ENCODE data around the gene GLI2.

Gene GLI2

DNA sequence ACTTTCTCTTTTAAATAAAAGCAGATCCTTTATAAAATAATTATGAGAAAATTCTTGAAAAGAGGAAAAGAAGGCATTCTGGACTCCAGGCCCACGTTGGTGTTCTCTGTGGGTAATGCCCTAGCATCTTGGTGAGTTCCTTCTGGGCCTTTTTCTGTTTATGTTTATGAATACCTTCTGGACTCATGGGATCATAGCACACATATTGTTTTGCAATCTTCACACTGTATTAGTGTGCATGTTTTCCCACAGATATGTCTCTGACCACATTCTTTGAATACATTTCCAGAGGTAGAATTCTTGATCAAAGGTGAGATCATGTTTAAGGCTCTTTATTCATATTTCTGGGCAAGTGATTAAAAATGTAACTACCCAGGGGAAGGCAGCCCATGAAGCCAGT is 15.9 kb downstream of the GLI2 start:
- Mint-ChIP-seq H3K27ac (no peak overlapping the region), H3K9me3 (no peaks in the 10 kb centered on the region), H3K4me3 (no peak overlapping the region), H3K36me3 (no peaks in the 10 kb centered on the region), H3K4me1 (no peaks in the 10 kb centered on the region)
- no peak for DNase-seq (ENCODE audit: low spot score in 2 of 2)
- ATAC-seq: no peak

DNA sequence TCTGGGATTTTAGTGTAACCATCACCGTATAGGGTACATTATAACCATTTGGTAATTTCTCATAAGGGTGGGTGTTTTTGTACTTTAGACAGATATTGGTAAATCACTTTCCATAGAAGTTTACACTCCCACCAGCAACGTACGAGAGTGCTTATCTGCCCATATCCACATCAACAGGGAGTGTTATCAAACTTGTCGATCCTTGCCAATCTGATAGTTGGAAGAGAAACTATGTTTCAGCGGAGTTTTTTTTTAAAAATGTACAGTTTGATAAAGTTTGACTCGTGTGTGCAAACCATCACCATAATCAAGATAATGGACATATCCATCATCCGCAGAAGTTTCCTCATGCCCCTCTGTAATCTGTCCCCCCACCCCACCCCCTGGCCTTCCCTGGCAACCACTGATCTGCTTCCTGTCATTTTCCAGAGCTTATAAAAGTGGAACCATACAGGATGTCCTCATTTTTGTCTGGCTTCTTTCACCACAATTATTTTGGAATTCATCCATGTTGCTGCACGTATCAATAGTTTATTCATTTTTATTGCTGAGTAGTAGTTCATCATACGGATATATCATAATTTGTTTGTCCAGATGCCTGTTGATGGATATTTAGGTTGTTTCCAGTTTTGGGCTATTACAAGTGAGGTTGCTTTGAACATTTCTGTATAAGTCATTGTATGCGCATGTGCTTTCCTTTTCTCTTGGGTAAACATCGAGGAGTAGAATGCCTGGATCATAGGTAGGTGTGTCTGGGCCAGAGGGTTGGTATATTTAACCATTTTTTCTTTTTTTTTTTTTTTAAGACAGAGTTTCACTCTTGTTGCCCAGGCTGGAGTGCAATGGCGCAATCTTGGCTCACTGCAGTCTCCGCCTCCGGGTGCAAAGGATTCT is 18.6 kb downstream of the GLI2 start:
- no peaks in the 10 kb centered on the region for H3K9me3 Mint-ChIP-seq
- ATAC-seq: no peak

DNA sequence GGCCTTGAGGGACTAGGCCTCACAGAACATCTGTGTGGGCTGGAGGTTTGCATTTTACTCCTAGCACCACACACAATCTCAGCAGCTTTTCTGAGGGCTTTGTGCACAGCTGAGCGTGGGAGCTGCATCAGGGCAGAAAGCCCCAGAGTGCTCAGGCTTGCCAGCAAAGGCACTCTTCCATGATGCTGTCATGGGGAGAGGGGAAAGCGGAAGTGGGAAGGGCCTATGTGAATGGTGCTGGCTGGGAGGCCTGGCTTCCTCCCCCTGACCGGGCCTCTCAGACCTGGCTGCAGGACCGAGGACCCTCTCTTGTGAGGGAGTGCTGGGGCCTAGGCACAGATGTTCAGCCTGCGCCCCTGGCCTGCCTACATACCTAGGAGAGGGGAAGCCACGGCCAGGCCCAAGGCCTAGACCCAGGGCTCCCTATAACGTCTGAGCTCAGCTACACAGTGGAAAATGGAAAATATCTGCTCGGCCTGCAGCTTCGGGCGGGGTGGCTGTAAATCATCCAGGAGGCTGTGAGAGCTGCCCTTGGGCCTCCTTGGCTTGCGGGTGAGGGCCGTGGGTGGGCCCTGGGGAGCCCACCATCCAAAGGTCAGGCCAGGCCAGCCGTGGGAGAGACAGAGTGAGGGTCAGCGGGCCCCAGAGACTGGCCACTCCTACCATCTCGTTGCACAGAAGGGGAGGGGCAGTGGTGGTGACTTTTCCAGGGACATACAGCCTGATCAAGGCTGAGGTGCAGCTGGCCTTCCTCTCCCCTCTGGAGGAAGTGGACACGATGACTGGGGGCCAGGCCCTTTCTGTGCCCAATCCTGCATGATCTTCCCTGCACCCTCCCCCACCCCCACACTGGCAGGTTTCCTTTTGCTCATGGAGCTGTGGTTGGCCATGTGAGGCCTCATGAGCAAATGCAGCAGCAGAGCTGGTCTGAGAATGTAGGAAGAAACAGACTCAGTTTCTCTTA is 22.8 kb downstream of the GLI2 start:
- Mint-ChIP-seq H3K9me3 (no peaks in the 10 kb centered on the region), H3K4me1 (no peaks in the 10 kb centered on the region), H3K4me3 (no peak overlapping the region), H3K36me3 (no peaks in the 10 kb centered on the region), H3K27ac (no peak overlapping the region)
- no peak for DNase-seq (ENCODE audit: low spot score in 2 of 2)
- peak; percentile 11 for ATAC-seq

More for the DNA sequence above, 18.6 kb downstream of the GLI2 start:
- no peaks in the 10 kb centered on the region for H3K36me3 Mint-ChIP-seq
- no peak overlapping the region for H3K27ac Mint-ChIP-seq
- no peaks in the 10 kb centered on the region for H3K4me1 Mint-ChIP-seq
- DNase-seq (ENCODE audit: low spot score in 2 of 2): no peak
- H3K4me3 Mint-ChIP-seq: no peak overlapping the region

DNA sequence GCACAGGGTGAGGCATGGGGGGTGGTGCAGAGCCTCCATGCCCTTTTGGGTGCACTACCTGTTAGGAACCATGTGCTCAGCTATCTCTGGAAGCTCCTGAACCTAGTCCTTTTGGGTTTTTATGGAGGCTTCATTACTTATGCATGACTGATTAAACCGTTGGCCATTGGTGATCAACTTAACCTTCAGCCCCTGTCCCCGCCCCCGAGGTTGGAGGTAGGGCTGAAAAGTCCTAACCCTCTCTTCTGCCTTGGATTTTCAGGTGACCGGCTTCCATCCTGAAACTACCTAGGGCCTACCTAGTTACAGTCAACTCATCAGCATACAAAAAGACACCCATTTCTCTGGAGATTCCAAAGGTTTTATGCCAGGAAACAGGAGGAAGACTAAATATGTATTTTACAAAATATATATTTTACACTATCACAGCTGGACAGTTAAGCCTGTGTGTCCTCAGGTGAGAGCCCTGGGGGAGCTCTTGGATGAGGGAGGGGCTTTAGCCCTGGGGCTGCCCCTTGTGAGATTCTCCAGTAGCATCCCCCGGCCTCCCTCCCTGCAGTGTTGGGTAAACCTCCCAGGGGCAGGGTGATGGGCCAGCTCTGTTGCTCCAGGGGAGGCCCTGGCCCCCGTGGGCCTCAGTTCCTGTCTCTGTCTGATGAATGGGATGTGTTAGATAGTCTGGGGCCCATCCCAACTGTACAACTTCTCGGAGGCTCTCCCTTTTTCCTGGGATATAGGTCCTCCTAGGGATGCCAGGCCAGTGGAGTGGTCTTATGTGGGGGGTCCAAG is 24.1 kb downstream of the GLI2 start:
- DNase-seq (ENCODE audit: low spot score in 2 of 2): no peak
- Mint-ChIP-seq H3K27ac (no peak overlapping the region), H3K36me3 (no peaks in the 10 kb centered on the region), H3K4me1 (no peaks in the 10 kb centered on the region), H3K4me3 (no peak overlapping the region), H3K9me3 (no peaks in the 10 kb centered on the region)
- no peak for ATAC-seq

DNA sequence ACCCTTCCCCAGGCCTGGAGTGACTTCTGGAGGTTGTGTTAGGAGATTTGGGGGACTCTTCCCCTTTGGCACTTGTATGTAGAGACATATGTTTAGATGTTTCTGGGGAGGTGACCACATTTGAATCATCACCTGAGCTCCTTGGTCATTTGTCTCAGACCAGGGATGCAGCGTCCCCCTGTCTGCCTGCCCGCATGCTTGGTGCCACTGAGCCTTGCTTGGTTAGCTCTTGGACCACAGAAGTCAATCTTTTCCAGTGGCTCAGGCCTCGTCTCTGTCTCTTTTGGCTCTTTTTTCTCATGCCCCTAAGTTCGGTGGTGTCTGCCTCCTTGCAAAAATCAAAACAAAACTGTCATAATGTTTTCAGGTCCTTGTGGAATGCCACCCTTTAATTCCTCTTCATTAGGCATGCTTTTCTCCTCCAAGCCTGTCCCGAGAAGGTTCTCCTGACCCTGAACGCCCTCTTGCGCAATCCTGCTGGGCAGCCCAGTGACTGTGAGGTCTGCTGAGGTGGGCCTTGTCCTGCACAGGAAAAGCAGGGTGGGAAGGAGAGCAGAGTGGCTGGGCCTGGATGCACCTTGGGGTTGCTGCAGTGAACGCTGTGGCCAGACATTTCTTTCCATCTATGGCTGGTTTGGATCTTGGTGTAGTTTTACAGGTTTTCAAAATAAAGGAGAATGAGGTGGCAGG is 24.9 kb downstream of the GLI2 start:
- Mint-ChIP-seq H3K27ac (no peak overlapping the region), H3K4me3 (no peak overlapping the region), H3K36me3 (no peaks in the 10 kb centered on the region), H3K9me3 (no peaks in the 10 kb centered on the region), H3K4me1 (no peaks in the 10 kb centered on the region)
- DNase-seq (ENCODE audit: low spot score in 2 of 2): no peak
- no peak for ATAC-seq

DNA sequence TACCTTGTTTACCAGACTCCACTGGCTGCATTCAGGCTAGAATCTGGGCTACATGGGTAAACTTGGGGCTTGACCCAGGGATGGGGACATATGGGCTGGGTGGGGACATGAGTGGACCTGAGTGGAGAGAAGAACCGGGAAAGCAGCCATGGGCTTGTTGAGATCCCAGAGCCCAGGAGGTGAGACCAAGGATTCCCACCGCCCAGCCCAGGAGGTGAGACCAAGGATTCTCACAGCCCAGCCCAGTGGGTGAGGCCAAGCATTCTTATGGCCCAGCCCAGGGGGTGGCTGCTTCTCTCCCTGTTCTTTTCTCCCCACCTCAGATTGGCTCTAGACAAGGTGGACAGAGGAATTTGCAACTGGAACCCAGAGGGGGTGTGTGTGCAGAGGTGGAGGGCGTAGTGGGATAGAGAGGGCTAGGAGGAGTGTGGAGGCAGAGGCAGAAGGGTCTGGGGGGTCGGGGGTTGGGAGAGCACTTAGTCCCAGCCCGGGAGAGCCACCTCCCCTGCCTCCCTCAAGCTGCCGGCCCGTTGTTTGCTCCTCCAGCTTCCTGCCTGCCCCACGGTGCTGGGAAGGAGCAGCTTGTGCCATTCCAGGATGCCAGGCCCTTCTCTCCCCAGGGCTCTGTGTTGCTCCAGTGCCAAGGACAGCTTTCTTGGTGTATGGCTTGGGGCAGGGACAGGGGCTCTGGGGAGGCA is 25.6 kb downstream of the GLI2 start:
- Mint-ChIP-seq H3K9me3 (no peaks in the 10 kb centered on the region), H3K27ac (no peak overlapping the region), H3K4me3 (no peak overlapping the region), H3K36me3 (no peaks in the 10 kb centered on the region), H3K4me1 (no peaks in the 10 kb centered on the region)
- ATAC-seq (no peak), DNase-seq (ENCODE audit: low spot score in 2 of 2) (no peak)

DNA sequence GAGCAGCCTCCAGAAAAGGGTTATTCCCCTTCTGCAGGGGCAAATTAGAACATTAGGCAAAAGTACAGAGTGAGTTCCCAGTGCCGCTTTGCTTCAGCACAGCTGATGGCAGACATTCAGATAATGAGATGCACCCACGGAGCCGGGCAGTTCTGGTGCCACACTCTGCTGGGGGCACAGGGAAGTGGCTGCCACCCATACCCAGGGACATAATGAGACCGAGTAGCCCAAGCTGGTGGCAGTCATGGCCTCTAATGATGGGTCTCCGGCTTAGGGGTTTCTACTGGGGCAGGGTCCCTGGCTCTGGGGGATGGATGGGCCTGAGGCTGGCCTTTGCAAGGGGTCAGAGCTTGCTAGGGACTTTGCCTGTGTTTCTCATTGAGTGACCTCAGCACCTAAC is 26.2 kb downstream of the GLI2 start:
- Mint-ChIP-seq H3K4me1 (no peaks in the 10 kb centered on the region), H3K9me3 (no peaks in the 10 kb centered on the region), H3K36me3 (no peaks in the 10 kb centered on the region), H3K27ac (no peak overlapping the region), H3K4me3 (no peak overlapping the region)
- DNase-seq (ENCODE audit: low spot score in 2 of 2): no peak
- no peak for ATAC-seq

GRCh38 chr2:120762341-120763061 is 26.8 kb downstream of the GLI2 start:
- no peak overlapping the region for H3K4me3 Mint-ChIP-seq

DNA sequence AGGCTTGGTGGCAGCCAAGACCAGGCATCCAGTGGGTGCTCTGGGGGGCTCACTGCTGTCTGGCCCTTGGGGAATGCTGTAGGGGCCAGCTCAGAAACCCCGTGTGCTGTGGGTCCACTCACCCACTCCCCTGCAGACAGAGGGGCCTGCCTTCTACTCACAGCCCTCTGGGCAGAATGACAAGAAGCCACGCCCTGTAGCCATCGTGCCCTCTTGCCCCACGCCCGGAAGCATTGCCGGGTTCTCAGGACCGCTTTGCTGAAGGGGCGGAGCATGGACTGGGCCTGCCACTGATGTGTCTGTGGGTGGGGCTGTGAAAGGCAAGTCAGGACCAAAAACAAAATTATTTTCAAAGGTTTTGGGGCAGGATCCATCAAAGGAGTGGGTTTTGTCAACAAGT is 27.8 kb downstream of the GLI2 start:
- no peak overlapping the region for H3K27ac Mint-ChIP-seq
- DNase-seq (ENCODE audit: low spot score in 2 of 2) (no peak), ATAC-seq (no peak)
- H3K4me1 Mint-ChIP-seq: no peaks in the 10 kb centered on the region
- no peaks in the 10 kb centered on the region for H3K36me3 Mint-ChIP-seq
- no peaks in the 10 kb centered on the region for H3K9me3 Mint-ChIP-seq
- H3K4me3 Mint-ChIP-seq: no peak overlapping the region

More at GRCh38 chr2:120762341-120763061, 26.8 kb downstream of the GLI2 start:
- no peak for DNase-seq (ENCODE audit: low spot score in 2 of 2)
- H3K4me1 Mint-ChIP-seq: no peaks in the 10 kb centered on the region
- H3K36me3 Mint-ChIP-seq: no peaks in the 10 kb centered on the region
- no peak for ATAC-seq
- H3K9me3 Mint-ChIP-seq: no peaks in the 10 kb centered on the region
- H3K27ac Mint-ChIP-seq: no peak overlapping the region

- no peaks in the 10 kb centered on the region for H3K4me1 Mint-ChIP-seq
- H3K36me3 Mint-ChIP-seq: no peaks in the 10 kb centered on the region
- no peak for ATAC-seq
- H3K27ac Mint-ChIP-seq: no peak overlapping the region
- H3K4me3 Mint-ChIP-seq: no peak overlapping the region
- no peak for DNase-seq (ENCODE audit: low spot score in 2 of 2)
- H3K9me3 Mint-ChIP-seq: no peaks in the 10 kb centered on the region
Measured at GRCh38 chr2:120763931-120764330, 28.3 kb downstream of the GLI2 start.

DNA sequence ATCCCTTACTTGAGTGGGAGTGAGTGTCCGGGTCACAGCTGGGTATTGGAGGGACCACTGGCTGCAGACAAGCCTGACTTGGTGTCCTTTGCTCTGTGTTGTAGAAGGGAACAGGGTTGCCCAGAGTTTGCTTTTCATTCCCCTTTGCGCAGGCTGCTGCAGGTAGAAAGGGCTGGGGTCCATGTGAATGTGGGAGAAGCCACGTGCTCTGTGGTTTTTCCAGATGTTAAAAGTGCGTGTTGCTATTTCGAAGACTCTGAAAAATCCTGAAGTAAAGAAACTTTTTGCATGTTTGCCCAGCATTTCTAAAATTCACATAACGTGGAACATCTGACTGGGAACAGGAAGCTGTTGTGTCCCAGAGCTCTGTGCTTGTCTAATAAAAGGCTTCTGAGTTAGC is 28.8 kb downstream of the GLI2 start:
- DNase-seq (ENCODE audit: low spot score in 2 of 2) (no peak), ATAC-seq (no peak)
- Mint-ChIP-seq H3K27ac (no peak overlapping the region), H3K4me3 (no peak overlapping the region), H3K36me3 (no peaks in the 10 kb centered on the region), H3K4me1 (no peaks in the 10 kb centered on the region), H3K9me3 (no peaks in the 10 kb centered on the region)

GRCh38 chr2:120764991-120765677 is 29.5 kb downstream of the GLI2 start:
- no peak overlapping the region for H3K27ac Mint-ChIP-seq
- no peak for DNase-seq (ENCODE audit: low spot score in 2 of 2)
- H3K9me3 Mint-ChIP-seq: no peaks in the 10 kb centered on the region
- no peaks in the 10 kb centered on the region for H3K36me3 Mint-ChIP-seq
- no peak for ATAC-seq
- no peak overlapping the region for H3K4me3 Mint-ChIP-seq
- no peaks in the 10 kb centered on the region for H3K4me1 Mint-ChIP-seq

- Mint-ChIP-seq H3K4me3 (no peak overlapping the region), H3K27ac (no peak overlapping the region), H3K9me3 (no peaks in the 10 kb centered on the region), H3K36me3 (no peaks in the 10 kb centered on the region), H3K4me1 (no peaks in the 10 kb centered on the region)
- ATAC-seq (no peak), DNase-seq (ENCODE audit: low spot score in 2 of 2) (no peak)
Measured at GRCh38 chr2:120765678-120766469, 30.2 kb downstream of the GLI2 start.

Measured in stimulated activated effector memory CD8-positive, alpha-beta T cell treated with anti-CD3 and anti-CD28 coated beads, Interleukin-12 subunit alpha, Interleukin-12 subunit beta, amount 100 ng/mL, for 72 hours (primary cell).